HepG2 (cell line): ENCODE measurements around the gene ASPRV1. TPM values are rescaled to one million over a fixed set of nuclear protein-coding genes. Genes with fewer than 3 reads are reported as not detected.

Experiments
- ATAC-seq: fragments of 200-7000 bp; cut with Tn5 transposase; 3 replicates; pipeline ENCODE4 v1.9.1; 2020; ENCODE audit warnings: mild to moderate bottlenecking, moderate library complexity
- BruUV-seq: library from RNA; stranded (reverse); fragments of 400-500 nt; replicated peaks from 2 replicates; lab custom pipeline; 2021; lab: Mats Ljungman, UMichigan
- CTCF ChIA-PET: fragments of 300-600 bp; formaldehyde crosslinking; extraction: SDS; loops from one replicate; lab custom pipeline; 2021; ENCODE audit warnings: low total read pairs, inconsistent platforms, low intra/inter-chr PET ratio; lab: Yijun Ruan, JAX
- POLR2A ChIA-PET: fragments of 350-600 bp; sonication (Branson Sonifier 250); formaldehyde crosslinking; loops from one replicate; lab custom pipeline; 2020; ENCODE audit warnings: antibody characterized with exemption, inconsistent platforms; lab: Yijun Ruan, JAX
- DNase-seq: peaks from one replicate; pipeline ENCODE4 v3.0.0-alpha.2; 2015; ENCODE audit warnings: low spot score
- FAIRE-seq: peaks from 3 replicates; lab custom pipeline; 2011; peaks lifted over from hg19 to GRCh38; lab: Jason Lieb, UNC
- H2AFZ ChIP-seq: one replicate; pipeline ENCODE4 v1.6.1; 2011; ENCODE audit warnings: low read length, inconsistent platforms
- H3K27ac ChIP-seq: fragments of 300-600 bp; 3 replicates; pipeline ENCODE4 v1.8.0; 2011; ENCODE audit warnings: mixed run types, mild to moderate bottlenecking, mixed read lengths, low read length, inconsistent platforms; ENCODE audit not compliant: insufficient read depth; ENCODE audit errors: extremely low read length
- H3K27me3 ChIP-seq, 2 experiments: fragments of 200-600 bp in 1 of 2; 2 replicates in 1 of 2; 3 replicates in 1 of 2; pipeline versions ENCODE4 v1.6.0 to v1.8.0; 2011; ENCODE audit warnings: low read length in 2 of 2, mild to moderate bottlenecking in 2 of 2, moderate library complexity in 2 of 2, inconsistent platforms in 1 of 2; ENCODE audit not compliant: insufficient read depth in 2 of 2, control insufficient read depth in 1 of 2
- H3K36me3 ChIP-seq, 2 experiments: fragments of 200-600 bp in 1 of 2; replicated peaks in 1 of 2; 2 replicates in 1 of 2; 3 replicates in 1 of 2; pipeline versions ENCODE4 v1.5.1 to v1.8.0; 2011; ENCODE audit warnings: low read length in 2 of 2, inconsistent platforms in 1 of 2; ENCODE audit not compliant: insufficient read depth in 2 of 2, control insufficient read depth in 1 of 2
- H3K4me1 ChIP-seq: 2 replicates; pipeline ENCODE4 v1.5.1; 2012; ENCODE audit warnings: low read length, inconsistent platforms; ENCODE audit not compliant: insufficient read depth
- H3K4me2 ChIP-seq: 2 replicates; pipeline ENCODE4 v1.6.0; 2011; ENCODE audit warnings: low read depth, low read length, inconsistent platforms
- H3K4me3 ChIP-seq, 3 experiments: fragments of 200-600 bp in 1 of 3; sonication (generic), shearing (Covaris generic) in 1 of 3; replicated peaks in 1 of 3; 2 replicates each; pipeline ENCODE4 v1.5.1; 2011 to 2016; ENCODE audit warnings: low read length in 3 of 3, inconsistent platforms in 2 of 3, low read depth in 2 of 3, mild to moderate bottlenecking in 2 of 3, control low read depth in 1 of 3, mixed read lengths in 1 of 3; ENCODE audit not compliant: insufficient read depth in 1 of 3
- H3K79me2 ChIP-seq: one replicate; pipeline ENCODE4 v1.6.1; 2011; ENCODE audit warnings: low read length, inconsistent platforms; ENCODE audit not compliant: insufficient read depth
- H3K9ac ChIP-seq: 2 replicates; pipeline ENCODE4 v1.6.0; 2011; ENCODE audit warnings: mild to moderate bottlenecking, low read depth, low read length, inconsistent platforms; ENCODE audit not compliant: insufficient read depth
- H3K9me3 ChIP-seq: 2 replicates; pipeline ENCODE4 v1.5.1; 2012; ENCODE audit warnings: mild to moderate bottlenecking, low read length
- H4K20me1 ChIP-seq: 2 replicates; pipeline ENCODE4 v1.6.0; 2011; ENCODE audit warnings: inconsistent platforms, mild to moderate bottlenecking, low read length, moderate library complexity; ENCODE audit not compliant: insufficient read depth
- GATA4 ChIP-seq: sonication (generic); IDR thresholded peaks from 2 replicates; pipeline ENCODE4 v1.6.1; 2016; ENCODE audit warnings: antibody characterized with exemption, low read depth, borderline replicate concordance
- MYC ChIP-seq: sonication (generic); formaldehyde crosslinking; IDR thresholded peaks from 2 replicates; pipeline ENCODE4 v1.9.0; 2021; ENCODE audit warnings: missing genetic modification reagents, borderline replicate concordance
- NAIF1 ChIP-seq: sonication (generic); formaldehyde crosslinking; IDR thresholded peaks from 2 replicates; pipeline ENCODE4 v1.5.0; 2020; ENCODE audit warnings: mild to moderate bottlenecking, missing genetic modification reagents, borderline replicate concordance
- RBM22 ChIP-seq: fragments of 200-400 bp; formaldehyde crosslinking; optimal IDR thresholded peaks from 2 replicates; pipeline ENCODE3; 2017; ENCODE audit warnings: mild to moderate bottlenecking, low read length, moderate library complexity
- RBM39 ChIP-seq: fragments of 200-400 bp; formaldehyde crosslinking; IDR thresholded peaks from one replicate; pipeline ENCODE4 v1.6.1; 2018; ENCODE audit warnings: antibody characterized with exemption, mild to moderate bottlenecking, low read depth, low read length; ENCODE audit not compliant: poor library complexity, severe bottlenecking
- ZBTB21 ChIP-seq: sonication (generic); formaldehyde crosslinking; IDR thresholded peaks from 2 replicates; pipeline ENCODE4 v1.4.0; 2020; ENCODE audit warnings: missing genetic modification reagents
- ZNF704 ChIP-seq: sonication (generic); formaldehyde crosslinking; IDR thresholded peaks from 2 replicates; pipeline ENCODE4 v1.8.1; 2023; ENCODE audit warnings: mild to moderate bottlenecking, inconsistent platforms, moderate library complexity, missing genetic modification reagents, borderline replicate concordance
- WGBS: methylation state at CpG from one replicate; pipeline ENCODE4 v1.1.6; 2017; ENCODE audit warnings: low lambda C conversion rate; 5-methylcytosine and 5-hydroxymethylcytosine counted together
- in situ Hi-C: cut with HindIII; loops from 2 replicates; pipeline ENCODE4 v1.10.0; 2017; ENCODE audit warnings: low pct_unique_long_range_greater_than_20kb; ENCODE audit not compliant: extremely low pct_ligation_motif_present
- intact Hi-C: fragments of 100-400 bp; cut with micrococcal nuclease; formaldehyde crosslinking; loops from one replicate; pipeline ENCODE4 v1.10.0; 2022; ENCODE audit not compliant: unreplicated experiment
- polyA plus RNA-seq, 8 experiments: library from polyadenylated mRNA; depleted of rRNA in 3 of 8; stranded (reverse) in 7 of 8; unstranded in 1 of 8; fragments of >200 nt; fragmentation: Illumina TruSeq in 4 of 8; extraction: Trizol in 4 of 8; gene quantifications; 2 replicates each; pipeline versions ENCODE4 v1.2.1 to v1.2.3, GENCODE V29; 2011 to 2016; ENCODE audit warnings: low read depth in 4 of 8, missing spikeins in 1 of 8, mixed read lengths in 1 of 8; ENCODE audit not compliant: insufficient read depth in 1 of 8
- total RNA-seq, 5 experiments: library from RNA; depleted of rRNA; stranded (reverse); fragments of >200 nt; fragmentation: Illumina TruSeq; extraction: Trizol; gene quantifications; 2 replicates each; pipeline ENCODE4 v1.2.3, GENCODE V29; 2016; ENCODE audit warnings: low read depth in 1 of 5
- TF ChIP-seq, protein P1 (sequence below): fragments of 450-650 bp; IDR thresholded peaks from 2 replicates; pipeline ENCODE4 v1.6.1; 2016
- TF ChIP-seq, protein P2 (sequence below): sonication (generic); formaldehyde crosslinking; IDR thresholded peaks from 2 replicates; pipeline ENCODE4 v1.8.0; 2022; ENCODE audit warnings: missing genetic modification reagents, mild to moderate bottlenecking, inconsistent platforms, borderline replicate concordance
- TF ChIP-seq, protein P3 (sequence below): sonication (generic); formaldehyde crosslinking; conservative IDR thresholded peaks from 2 replicates; pipeline ENCODE4 v1.8.0; 2022; ENCODE audit warnings: mild to moderate bottlenecking, moderate library complexity, missing genetic modification reagents

Gene ASPRV1
- total and polyA plus RNA-seq, 2 of the 13 experiments (the other 11 are each of a cell fraction or from before 2014, with no cell fraction given): 0.40 to 0.48 TPM

DNA sequence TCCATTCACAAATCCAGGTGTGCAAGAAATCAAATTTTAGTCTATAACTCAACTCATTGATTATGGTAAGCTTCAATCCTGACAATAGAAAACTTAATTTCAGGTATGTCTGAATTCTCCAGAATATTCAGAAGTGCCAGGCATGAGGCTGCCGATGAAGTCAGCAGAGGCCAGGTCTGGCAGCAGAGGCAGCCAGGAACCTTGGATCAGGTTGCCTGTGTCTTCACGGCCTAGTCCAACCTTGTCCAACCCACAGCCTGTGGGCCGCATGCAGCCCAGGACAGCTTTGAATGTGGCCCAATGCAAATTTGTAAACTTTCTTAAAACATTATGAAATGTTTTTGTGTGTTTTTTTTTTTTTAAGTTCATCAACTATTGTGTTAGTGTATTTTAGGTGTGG, 46.9 kb upstream of the ASPRV1 start:
- in situ Hi-C loops: no loop called here
- FAIRE-seq (no peak), DNase-seq (no peak)

GRCh38 chr2:70007151-70007550, 45.7 kb upstream of the ASPRV1 start:
- intact Hi-C loops (no loop called here), in situ Hi-C loops (no loop called here)
- no peaks in the 10 kb centered on the region for H3K9me3 ChIP-seq
- POLR2A ChIA-PET: no interaction called here
- no TSS peak for BruUV-seq
- DNase-seq: no peak
- no peaks in the 10 kb centered on the region for H3K36me3 ChIP-seq
- no peaks in the 10 kb centered on the region for H3K27me3 ChIP-seq
- ATAC-seq: no peak
- no peaks in the 10 kb centered on the region for H4K20me1 ChIP-seq
- H3K27ac ChIP-seq: no peak overlapping the region
- H3K79me2 ChIP-seq: no peaks in the 10 kb centered on the region
- H2AFZ ChIP-seq: no peak overlapping the region
- no peak for FAIRE-seq
- H3K4me3 ChIP-seq: no peak overlapping the region
- no peak overlapping the region for H3K9ac ChIP-seq
- 96% methylated on average over 13 of the region's 13 CpGs for WGBS
- peaks cover 28% of the 10 kb centered on the region for H3K4me1 ChIP-seq
- H3K4me2 ChIP-seq: no peak overlapping the region
- CTCF ChIA-PET: no interaction called here
- TF ChIP-seq ZBTB21 (CRISPR knock-in tag) (no peak), MYC (CRISPR knock-in tag) (no peak), RBM39 (no peak), ZNF704 (CRISPR knock-in tag) (no peak), RBM22 (no peak)
- TF ChIP-seq, protein P1, sequence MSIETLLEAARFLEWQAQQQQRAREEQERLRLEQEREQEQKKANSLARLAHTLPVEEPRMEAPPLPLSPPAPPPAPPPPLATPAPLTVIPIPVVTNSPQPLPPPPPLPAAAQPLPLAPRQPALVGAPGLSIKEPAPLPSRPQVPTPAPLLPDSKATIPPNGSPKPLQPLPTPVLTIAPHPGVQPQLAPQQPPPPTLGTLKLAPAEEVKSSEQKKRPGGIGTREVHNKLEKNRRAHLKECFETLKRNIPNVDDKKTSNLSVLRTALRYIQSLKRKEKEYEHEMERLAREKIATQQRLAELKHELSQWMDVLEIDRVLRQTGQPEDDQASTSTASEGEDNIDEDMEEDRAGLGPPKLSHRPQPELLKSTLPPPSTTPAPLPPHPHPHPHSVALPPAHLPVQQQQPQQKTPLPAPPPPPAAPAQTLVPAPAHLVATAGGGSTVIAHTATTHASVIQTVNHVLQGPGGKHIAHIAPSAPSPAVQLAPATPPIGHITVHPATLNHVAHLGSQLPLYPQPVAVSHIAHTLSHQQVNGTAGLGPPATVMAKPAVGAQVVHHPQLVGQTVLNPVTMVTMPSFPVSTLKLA: no peak
- TF ChIP-seq, protein P2, sequence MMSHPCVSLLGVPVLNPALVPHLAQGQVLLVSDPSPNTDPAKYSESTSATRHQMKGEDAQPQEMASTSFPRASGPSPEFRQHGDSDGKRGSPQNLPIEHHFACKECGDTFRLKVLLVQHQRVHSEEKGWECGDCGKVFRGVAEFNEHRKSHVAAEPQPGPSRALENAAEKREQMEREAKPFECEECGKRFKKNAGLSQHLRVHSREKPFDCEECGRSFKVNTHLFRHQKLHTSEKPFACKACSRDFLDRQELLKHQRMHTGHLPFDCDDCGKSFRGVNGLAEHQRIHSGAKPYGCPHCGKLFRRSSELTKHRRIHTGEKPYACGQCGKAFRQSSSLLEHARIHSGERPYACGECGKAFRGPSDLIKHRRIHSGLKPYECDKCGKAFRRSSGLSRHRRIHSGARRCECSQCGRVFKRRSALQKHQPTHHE (CRISPR knock-in tag): no peak
- TF ChIP-seq, protein P3, sequence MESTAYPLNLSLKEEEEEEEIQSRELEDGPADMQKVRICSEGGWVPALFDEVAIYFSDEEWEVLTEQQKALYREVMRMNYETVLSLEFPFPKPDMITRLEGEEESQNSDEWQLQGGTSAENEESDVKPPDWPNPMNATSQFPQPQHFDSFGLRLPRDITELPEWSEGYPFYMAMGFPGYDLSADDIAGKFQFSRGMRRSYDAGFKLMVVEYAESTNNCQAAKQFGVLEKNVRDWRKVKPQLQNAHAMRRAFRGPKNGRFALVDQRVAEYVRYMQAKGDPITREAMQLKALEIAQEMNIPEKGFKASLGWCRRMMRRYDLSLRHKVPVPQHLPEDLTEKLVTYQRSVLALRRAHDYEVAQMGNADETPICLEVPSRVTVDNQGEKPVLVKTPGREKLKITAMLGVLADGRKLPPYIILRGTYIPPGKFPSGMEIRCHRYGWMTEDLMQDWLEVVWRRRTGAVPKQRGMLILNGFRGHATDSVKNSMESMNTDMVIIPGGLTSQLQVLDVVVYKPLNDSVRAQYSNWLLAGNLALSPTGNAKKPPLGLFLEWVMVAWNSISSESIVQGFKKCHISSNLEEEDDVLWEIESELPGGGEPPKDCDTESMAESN: no peak

More for the DNA sequence above, 46.9 kb upstream of the ASPRV1 start:
- no peaks in the 10 kb centered on the region for H3K79me2 ChIP-seq
- no peaks in the 10 kb centered on the region for H4K20me1 ChIP-seq
- BruUV-seq: no TSS peak
- H3K4me3 ChIP-seq: no peak overlapping the region
- H3K4me2 ChIP-seq: no peak overlapping the region
- intact Hi-C loops: no loop called here
- no peak overlapping the region for H3K9ac ChIP-seq
- H3K36me3 ChIP-seq: no peaks in the 10 kb centered on the region
- no peaks in the 10 kb centered on the region for H3K27me3 ChIP-seq
- no peak overlapping the region for H2AFZ ChIP-seq
- H3K27ac ChIP-seq: no peak overlapping the region
- no peaks in the 10 kb centered on the region for H3K9me3 ChIP-seq
- peaks cover 28% of the 10 kb centered on the region for H3K4me1 ChIP-seq
- WGBS: 93% methylated on average over 3 of the region's 3 CpGs
- POLR2A ChIA-PET: no interaction called here
- no peak for TF ChIP-seq NAIF1 (CRISPR knock-in tag)
- TF ChIP-seq GATA4: no peak
- CTCF ChIA-PET: no interaction called here
- ATAC-seq: no peak
